Activated CD4-positive, alpha-beta T cell treated with anti-CD3 and anti-CD28 coated beads, Interleukin-2, Interleukin-6, amounts not matched to agents 100 ng/mL and 50 ng/mL, durations not matched to agents 16 hours and 8 hours (primary cell): Measurements from ENCODE around the gene FBLL1.
"Not testable (repeated sequence)": the region's sequence is repeated elsewhere in the genome, so short reads cannot be mapped to it uniquely, and the experiment has no call there.

Experiments
- DNase-seq: peaks from one replicate; pipeline ENCODE4 v3.0.0-alpha.2; 2020

Gene FBLL1

DNA sequence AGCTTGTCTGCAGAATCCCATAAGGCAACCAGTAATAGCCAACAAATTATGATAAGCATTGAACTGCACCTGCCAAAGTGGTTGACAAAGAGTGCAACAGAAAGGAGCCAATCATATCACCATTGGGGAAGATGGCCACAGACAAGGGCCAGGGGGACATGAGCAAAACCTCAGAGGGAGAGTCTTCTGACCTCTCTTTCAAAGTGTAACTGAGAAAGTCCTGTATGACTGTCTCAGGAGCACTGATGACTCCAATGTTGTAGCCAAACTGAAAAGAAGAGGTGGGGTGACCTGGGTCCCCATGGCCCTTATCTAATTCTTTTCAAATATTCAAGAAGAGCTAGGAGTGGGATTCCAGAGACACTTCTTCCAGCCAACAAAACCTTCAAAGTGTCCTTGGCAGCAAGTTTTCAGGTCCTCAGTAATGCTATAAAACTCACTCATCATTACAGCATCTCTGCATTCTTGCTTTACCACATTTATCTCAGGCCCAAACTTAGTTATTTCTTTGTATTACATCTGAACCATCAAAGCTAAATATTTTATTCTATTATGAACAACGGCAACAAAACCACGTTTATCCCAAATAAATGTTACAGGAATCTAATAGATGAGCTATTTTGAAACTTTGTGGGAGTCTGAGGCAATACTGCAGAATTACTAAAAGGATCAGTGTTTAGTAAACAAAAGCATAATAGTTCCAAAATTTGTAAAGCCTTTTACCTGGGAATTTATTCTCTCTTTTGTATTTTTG is 24.4 kb downstream of the FBLL1 start:
- DNase-seq: no peak

DNA sequence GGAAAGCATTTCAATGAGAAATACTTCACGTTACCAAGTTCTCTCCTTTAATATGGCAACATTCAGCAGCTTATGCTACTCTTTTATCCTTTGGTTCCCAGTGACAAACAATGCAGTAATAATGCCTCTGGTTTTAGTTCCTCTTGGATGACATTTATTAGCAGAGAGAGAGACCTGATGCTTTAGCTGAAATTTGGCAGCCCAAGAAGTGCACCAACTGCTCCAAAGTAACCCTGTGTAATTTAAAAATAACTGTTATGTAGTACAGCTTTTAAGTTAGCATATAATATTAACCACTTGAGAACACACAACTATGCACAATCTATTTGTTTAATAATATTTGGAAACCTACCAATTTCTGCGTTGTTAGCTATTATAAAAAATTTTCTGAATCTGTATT is 28.3 kb downstream of the FBLL1 start:
- DNase-seq: no peak

DNA sequence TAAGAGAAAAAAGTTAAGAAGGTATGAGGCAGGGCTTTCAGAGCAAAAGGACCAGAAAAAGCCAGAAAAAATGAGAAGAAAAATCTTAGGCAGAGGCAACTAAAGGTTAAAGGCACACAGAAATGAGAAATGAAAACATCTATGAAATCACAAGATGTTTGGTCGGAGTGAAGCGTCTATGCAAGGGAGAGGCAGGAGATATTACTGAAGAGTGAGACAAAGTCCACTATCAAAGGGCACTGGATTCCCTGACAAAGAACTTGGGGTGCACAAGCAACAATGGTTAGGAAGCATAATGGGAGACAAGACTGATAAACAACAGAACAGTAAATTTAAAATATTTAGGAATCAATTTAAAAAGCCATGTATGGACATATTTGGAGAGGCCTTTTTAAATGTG is 33.2 kb downstream of the FBLL1 start:
- DNase-seq: no peak

GRCh38 chr5:168563959-168564358 is 34.9 kb downstream of the FBLL1 start:
- no peak for DNase-seq

DNA sequence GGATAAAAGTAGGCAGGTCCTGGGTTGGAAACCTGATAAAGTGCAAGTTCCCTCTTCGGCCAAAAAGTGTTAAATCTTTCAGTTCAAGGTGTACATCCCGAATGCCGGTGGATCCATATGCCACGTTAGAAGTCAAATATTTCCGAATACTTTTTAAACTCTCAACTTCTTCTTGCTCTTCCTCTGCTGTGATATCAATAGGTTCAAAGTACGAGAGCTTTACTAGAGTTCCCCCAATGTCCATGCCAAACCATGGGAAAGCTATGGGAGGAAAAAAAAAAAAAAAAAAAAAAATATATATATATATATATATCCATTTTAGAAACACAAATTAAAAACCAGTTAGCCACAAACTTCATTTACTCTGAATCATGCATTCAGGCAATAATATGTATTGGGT is 39.6 kb downstream of the FBLL1 start:
- no peak for DNase-seq

DNA sequence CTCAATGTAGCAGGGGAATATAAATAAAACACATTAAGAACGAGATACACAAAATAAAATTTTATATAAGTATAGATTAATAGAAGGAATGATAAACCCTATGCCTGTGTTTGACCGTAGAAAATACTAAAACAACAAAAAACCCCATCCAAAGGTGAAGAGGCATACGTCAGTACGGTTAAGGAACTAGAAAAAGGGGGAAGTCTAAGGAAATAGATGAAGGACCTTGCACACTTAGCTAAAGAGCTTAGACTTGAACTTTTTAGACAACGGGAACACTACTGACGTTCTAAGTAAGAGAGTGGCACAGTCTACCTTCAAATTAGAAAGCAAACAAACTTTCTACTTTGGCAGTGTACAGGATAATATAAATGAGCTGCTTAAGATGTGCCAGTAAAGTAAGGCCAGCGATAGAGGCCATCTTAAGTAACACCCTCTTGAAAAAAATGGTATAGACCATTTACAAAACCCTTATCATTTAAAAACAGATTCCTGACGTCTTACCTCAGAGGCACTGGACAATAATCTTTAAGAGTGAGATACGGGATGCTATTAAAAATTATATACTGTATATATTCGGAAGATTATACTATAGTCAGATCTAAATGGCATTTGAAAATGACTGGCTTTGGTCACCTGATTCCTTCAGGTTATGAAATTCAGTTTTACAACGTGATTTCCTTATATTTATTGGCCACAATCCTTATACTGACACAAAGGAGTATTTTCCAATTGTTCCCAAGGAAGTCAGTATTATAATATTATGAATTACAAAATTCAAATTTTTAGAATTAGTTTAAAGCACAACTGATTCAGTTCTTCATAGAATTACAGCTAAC is 41.6 kb downstream of the FBLL1 start:
- DNase-seq: no peak

- DNase-seq: not testable (repeated sequence)
These were observed 44.6 kb downstream of the FBLL1 start for GRCh38 chr5:168573663-168574062.

DNA sequence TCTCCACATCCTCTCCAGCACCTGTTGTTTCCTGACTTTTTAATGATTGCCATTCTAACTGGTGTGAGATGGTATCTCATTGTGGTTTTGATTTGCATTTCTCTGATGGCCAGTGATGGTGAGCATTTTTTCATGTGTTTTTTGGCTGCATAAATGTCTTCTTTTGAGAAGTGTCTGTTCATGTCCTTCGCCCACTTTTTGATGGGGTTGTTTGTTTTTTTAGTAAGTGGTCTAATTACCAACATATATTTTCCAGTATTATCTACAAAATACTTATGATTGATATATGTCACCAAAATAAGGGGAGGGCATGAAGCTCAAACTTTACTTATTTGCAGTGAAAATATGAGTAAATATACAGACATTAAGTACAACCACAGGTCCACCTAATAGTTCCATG is 45.1 kb downstream of the FBLL1 start:
- not testable (repeated sequence) for DNase-seq

- no peak for DNase-seq
These were observed 46.6 kb downstream of the FBLL1 start for GRCh38 chr5:168575391-168576372.

GRCh38 chr5:168578006-168578405 is 48.9 kb downstream of the FBLL1 start:
- peak; percentile 27 for DNase-seq

DNA sequence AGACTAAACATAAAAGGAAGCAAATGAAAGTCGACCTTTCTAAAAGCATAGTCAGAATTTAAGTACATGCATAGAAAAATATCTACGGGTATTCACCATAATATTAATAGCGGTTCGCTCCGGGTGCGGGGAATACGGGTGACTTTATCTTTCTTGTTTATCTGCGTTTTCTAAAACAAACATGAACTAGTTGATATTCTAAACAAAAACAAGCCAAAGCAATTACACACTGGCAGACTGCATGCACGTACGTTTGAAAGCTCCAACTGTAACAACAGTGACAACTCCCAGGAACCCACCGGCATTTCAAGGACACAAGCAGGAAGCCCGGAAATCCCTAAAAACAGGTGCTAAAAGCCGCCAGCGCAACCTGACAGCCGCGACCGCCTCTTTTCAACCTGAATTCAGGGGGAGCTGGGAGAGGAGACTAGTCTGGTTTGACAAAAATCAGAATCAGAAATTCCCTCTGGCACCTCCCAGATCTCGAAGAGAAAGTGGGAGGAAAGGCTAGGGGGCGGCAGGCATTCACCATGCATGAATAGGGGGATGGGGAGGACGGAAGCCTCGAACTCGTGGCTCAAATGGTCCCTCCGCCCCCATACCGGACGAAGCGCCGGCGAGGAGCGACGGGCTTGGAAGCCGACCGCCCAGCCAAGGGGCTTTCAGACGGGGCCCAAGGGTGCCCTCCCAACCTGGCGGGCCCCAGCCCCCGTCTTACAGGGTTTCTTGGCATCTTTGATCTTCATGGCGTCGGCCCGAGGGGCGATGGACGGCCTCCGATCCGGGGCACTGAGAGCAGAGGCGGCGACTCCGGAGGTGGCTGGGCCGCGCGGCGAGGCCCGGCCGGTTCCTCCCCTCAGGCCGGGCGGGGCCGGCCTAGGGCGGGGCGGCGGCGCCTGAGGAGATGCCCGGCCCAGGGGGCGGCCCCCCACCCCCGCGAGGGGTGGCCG is 49.7 kb downstream of the FBLL1 start, which contains the start of gene PANK3:
Gene PANK3 (minus strand): TSS at position 831 of the 950 bp plus-strand sequence. CDS start 85 bp downstream, at position 746.
- DNase-seq: no peak

DNA sequence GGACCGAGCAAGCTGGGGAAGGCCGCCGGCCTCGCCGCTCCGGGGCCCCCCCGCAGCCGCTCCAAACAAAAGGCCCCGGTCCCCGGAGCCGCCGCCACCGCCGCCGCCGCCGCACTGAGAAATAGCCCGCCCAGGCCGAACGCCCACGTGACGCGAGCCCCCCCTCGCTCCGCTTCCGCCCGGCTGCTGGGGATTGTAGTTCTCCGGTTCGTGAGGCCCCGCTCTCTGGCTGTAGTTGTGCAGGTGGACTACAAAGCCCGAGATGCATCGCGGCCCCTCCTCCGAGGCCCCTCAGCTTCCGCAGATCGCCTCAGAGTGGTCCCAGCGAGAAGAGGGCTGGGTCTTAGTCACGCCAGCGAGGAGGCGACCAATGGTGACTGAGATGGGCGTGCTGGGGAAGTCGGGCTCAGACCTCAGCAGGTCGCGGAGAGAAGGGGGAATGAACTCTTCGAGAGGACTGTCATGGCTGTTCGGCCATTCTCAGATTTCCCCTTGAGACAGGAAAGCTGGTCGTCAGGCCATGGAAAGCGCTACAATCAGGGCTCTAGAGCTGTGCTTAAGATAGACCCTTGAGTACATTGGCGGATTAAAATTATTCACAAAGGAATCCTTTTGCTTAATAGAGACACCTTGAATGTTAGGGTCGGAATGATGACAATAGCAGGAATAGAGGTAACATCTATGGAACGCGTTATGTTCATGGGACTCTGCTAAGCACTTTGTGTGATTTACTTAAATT is 50.6 kb downstream of the FBLL1 start:
- peak; percentile 98 for DNase-seq

GRCh38 chr5:168580227-168580508 is 51.1 kb downstream of the FBLL1 start:
- DNase-seq: no peak
